IPS-15b (cell line): ENCODE data around the gene RHEBL1.

Experiments
- H3K27me3 ChIP-seq: one replicate; pipeline ENCODE4 v1.6.1; 2013; ENCODE audit warnings: low read length; ENCODE audit not compliant: control insufficient read depth, insufficient read depth
- H3K36me3 ChIP-seq: one replicate; pipeline ENCODE4 v1.6.1; 2013; ENCODE audit warnings: low read length; ENCODE audit not compliant: control insufficient read depth, insufficient read depth
- H3K4me1 ChIP-seq: one replicate; pipeline ENCODE4 v1.6.1; 2013; ENCODE audit warnings: mild to moderate bottlenecking, low read length; ENCODE audit not compliant: control insufficient read depth, insufficient read depth
- H3K4me3 ChIP-seq: one replicate; pipeline ENCODE4 v1.5.1; 2013; ENCODE audit warnings: low read depth, low read length
- H3K9ac ChIP-seq: one replicate; pipeline ENCODE4 v1.6.1; 2013; ENCODE audit warnings: low read depth, mild to moderate bottlenecking, low read length
- H3K9me3 ChIP-seq: one replicate; pipeline ENCODE4 v1.6.1; 2013; ENCODE audit warnings: mild to moderate bottlenecking, low read length; ENCODE audit not compliant: control insufficient read depth, insufficient read depth

The RHEBL1 gene

DNA sequence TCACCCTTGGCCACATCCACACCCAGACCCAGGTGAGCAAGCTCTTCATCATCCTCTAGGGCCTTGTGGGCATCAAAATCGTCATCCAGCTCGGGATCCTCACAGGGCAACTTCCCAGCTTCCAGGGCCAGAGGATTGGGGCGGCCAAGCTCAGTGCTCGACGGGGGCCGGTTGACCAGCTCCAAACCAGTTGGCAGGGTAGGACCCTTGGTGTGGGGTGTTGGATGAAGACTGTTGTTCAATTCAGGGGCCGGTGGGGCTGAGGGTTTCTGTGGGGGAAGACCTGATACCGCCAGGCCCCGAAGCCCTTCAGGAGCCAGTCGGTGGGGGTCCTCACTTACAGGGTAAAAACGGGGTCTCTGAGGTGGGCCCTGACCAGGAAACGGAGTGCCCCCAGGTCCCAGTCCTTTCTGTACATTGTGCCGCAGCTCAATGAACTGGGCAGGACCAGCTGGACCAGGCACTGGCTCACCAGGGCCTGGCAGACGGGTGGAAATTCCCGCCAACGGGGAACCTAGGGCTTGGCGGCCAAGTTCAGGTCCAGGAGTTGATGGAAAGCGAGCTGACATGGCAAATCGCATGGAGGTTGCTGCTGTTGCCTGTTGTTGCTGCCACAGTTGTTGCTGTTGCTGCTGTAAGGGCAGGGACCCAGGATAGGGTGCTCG is 31.4 kb downstream of the RHEBL1 start:
- Histone ChIP-seq H3K36me3 (peaks cover 75% of the 10 kb centered on the region), H3K27me3 (no peaks in the 10 kb centered on the region)

DNA sequence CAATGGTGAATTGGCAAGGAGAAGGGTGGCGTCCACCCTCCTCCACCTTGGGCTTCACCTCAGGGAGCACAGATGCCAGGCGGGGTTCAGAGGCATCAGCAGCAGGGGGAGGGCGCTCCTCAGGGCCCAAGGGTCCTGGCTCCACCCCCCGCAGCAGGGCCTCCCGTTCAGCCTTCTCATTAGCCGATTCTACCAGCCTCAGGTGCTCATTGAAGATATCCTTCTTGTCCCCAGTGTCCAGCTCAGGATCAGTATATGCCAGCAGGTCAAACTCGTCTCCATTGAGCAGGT is 31.9 kb downstream of the RHEBL1 start:
- Histone ChIP-seq H3K4me1 (no peaks in the 10 kb centered on the region), H3K9ac (no peak overlapping the region), H3K36me3 (peaks cover 75% of the 10 kb centered on the region), H3K27me3 (no peaks in the 10 kb centered on the region), H3K4me3 (no peak overlapping the region), H3K9me3 (no peaks in the 10 kb centered on the region)

More for the DNA sequence above, 31.4 kb downstream of the RHEBL1 start:
- Histone ChIP-seq H3K9ac (no peak overlapping the region), H3K4me3 (no peak overlapping the region), H3K4me1 (no peaks in the 10 kb centered on the region), H3K9me3 (no peaks in the 10 kb centered on the region)

DNA sequence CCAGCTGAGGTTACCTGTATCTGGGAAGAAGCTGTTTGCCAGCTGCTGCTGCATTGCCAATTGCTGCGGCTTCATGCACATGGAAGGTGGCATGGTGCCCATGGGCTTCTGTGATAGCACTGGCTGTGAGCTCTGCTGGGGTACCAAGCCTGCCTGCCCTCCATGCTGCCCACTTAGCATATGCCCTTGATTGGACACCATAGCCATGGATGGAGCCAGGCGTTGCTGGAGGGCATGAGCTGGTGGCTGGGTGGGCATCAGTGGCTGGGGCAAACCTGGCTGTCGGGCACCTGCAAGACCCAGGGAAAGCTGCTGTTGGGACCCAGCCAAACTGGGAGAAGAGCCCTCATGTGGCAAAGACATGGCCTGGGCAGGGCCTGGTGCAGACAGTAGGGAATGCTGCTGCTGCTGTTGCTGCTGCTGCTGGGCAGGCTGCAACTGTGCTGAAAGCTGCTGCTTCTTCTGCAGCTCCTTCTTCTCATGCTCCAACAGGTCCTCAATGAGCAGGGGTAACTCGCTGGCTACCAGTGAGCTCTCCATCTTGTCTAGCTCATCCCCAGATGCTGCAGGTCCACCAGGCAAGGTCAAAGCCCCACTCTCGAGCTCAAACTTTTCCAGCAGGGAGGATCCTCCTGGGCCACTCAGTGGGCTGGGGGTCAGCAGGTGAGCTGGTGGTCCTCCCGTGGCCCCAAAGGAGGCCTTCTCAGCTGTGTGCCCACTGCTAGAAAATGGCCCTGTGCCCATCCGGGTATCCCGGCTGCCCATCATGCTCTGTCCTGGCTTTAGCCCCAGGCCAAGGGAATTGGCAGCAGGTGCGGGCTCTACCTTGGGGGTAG is 32.5 kb downstream of the RHEBL1 start:
- Histone ChIP-seq H3K9ac (no peak overlapping the region), H3K9me3 (no peaks in the 10 kb centered on the region), H3K4me1 (no peaks in the 10 kb centered on the region), H3K27me3 (no peaks in the 10 kb centered on the region), H3K36me3 (peaks cover 75% of the 10 kb centered on the region), H3K4me3 (no peak overlapping the region)

DNA sequence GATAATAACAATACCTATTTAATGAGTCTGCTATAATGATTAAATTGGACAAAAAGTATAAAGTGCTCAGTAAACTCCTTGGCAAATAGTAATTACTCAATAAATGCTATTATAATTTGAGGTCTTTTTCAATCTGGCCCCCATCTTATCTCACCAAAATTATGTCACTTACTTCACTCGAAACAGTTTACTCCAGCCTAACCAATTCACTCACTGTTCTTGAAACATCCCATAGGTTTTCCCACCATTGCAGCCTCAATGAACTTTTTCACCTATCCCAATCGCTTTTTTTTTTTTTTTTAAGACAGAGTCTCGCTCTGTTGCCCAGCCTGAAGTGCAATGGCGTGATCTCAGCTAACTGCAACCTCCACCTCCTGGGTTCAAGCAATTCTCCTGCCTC is 33.8 kb downstream of the RHEBL1 start:
- peaks cover 75% of the 10 kb centered on the region for H3K36me3 ChIP-seq

DNA sequence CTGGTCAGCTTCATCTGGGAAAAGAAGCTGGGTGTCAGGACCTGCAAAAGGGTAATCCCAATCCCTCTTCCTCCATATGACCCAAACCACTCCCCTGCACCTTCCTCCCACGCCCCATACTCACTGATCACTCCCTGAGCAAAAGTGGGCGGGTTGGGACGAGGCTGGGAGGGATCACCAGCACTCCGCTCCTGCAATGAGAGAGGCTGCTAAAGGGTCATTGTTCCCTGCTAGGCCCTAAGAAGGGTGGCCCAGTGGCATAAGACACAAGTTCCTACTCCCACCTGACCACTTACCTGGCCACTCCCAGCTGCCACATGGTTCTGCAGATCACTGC is 35.5 kb downstream of the RHEBL1 start:
- H3K4me1 ChIP-seq = no peaks in the 10 kb centered on the region
- H3K36me3 ChIP-seq = peaks cover 73% of the 10 kb centered on the region
- H3K27me3 ChIP-seq = no peaks in the 10 kb centered on the region
- no peaks in the 10 kb centered on the region for H3K9me3 ChIP-seq
- H3K9ac ChIP-seq = no peak overlapping the region
- H3K4me3 ChIP-seq = no peak overlapping the region

More for the DNA sequence above, 33.8 kb downstream of the RHEBL1 start:
- no peak overlapping the region for H3K4me3 ChIP-seq
- H3K9me3 ChIP-seq = no peaks in the 10 kb centered on the region
- no peaks in the 10 kb centered on the region for H3K27me3 ChIP-seq
- no peak overlapping the region for H3K9ac ChIP-seq
- H3K4me1 ChIP-seq = no peaks in the 10 kb centered on the region

DNA sequence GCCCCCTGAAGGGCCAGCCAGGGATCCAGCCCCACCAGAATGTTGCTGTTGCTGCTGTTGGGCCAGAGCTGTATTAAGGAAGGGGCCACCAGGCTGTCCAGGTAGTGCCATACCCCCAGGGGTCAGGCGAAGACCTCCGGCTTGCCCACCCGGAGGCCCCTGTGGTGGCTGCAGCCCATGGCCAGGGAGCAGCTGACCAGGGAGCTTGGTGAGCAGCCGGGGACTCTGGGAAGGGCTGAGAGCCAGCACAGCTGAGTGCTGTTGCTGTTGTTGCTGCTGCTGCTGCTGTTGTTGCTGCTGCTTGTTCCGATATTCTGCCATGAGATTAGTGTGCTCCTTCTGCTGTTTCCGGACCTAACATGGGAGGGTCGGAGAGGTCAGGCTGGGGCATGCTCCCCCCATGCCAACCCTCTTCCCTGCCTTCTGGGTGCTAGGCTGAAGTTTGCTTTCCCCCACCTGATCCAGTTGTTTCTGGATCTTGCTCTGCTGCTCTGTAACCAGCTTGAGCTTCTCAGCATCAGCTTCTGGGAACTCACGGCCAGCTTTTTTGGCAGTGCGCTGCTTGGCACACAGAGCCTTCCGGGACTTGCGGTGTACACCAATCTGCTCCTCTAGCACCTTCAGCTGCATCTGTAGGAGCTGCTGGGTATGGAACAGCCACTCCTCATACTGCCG is 36.0 kb downstream of the RHEBL1 start:
- Histone ChIP-seq H3K4me1 (no peaks in the 10 kb centered on the region), H3K9ac (no peak overlapping the region), H3K36me3 (peaks cover 73% of the 10 kb centered on the region), H3K9me3 (no peaks in the 10 kb centered on the region), H3K4me3 (no peak overlapping the region), H3K27me3 (no peaks in the 10 kb centered on the region)

DNA sequence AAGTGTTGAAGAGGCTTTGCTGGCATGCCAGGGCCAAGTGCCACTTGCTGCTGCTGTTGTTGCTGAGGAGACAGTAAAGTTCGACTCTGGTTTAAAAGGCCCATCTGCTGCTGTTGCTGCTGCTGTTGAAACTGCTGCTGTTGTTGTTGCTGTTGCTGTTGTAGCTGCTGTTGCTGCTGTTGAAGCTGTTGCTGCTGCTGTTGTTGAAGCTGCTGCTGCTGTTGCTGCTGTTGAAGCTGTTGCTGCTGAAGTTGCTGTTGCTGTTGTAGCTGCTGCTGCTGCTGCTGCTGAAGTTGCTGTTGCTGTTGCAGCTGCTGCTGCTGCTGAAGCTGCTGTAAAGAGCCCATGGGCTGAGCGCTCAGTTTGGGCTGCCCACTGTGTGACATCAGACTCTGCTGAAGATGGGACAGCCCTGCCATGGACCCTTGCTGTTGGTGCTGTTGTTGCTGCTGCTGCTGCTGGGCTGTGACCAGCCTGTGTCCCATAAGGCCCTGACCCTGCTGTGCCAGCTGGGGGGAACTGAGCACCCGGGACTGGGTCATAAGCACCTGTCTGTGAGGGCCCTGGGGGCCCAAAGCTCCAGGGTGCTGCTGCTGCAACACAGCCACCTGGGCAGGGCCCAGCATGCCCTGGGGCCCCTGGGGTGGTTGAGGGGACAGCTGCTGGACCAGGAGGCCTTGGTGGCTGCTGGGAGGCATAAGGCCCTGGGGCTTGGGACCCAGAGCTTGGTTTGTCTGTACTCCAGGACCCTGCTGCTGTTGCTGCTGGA is 36.9 kb downstream of the RHEBL1 start:
- no peaks in the 10 kb centered on the region for H3K4me1 ChIP-seq
- peaks cover 72% of the 10 kb centered on the region for H3K36me3 ChIP-seq
- H3K27me3 ChIP-seq = no peaks in the 10 kb centered on the region
- H3K9ac ChIP-seq = no peak overlapping the region
- H3K4me3 ChIP-seq = no peak overlapping the region
- no peaks in the 10 kb centered on the region for H3K9me3 ChIP-seq

DNA sequence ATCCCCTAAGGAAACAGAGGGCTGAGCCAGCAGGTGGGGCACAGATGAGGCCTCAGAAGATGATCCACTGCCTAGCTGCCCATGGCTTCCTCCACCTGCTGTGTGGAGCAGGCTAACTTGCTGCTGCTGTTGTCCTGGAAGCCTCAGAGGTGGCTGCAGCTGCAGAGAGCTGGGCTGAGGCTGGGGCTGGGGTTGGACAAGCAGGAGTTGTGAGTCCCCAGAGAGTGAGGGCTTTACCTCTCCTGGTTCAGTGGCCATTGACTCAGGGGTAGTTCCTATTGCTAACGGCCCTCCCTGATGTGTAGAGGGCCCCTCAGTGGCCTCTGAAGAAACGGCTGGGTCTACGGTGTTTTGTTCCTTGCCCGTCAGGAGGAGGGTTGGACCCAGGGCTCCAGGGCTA is 37.5 kb downstream of the RHEBL1 start:
- Histone ChIP-seq H3K9me3 (no peaks in the 10 kb centered on the region), H3K36me3 (peaks cover 72% of the 10 kb centered on the region), H3K4me1 (no peaks in the 10 kb centered on the region), H3K27me3 (no peaks in the 10 kb centered on the region), H3K9ac (no peak overlapping the region), H3K4me3 (no peak overlapping the region)

DNA sequence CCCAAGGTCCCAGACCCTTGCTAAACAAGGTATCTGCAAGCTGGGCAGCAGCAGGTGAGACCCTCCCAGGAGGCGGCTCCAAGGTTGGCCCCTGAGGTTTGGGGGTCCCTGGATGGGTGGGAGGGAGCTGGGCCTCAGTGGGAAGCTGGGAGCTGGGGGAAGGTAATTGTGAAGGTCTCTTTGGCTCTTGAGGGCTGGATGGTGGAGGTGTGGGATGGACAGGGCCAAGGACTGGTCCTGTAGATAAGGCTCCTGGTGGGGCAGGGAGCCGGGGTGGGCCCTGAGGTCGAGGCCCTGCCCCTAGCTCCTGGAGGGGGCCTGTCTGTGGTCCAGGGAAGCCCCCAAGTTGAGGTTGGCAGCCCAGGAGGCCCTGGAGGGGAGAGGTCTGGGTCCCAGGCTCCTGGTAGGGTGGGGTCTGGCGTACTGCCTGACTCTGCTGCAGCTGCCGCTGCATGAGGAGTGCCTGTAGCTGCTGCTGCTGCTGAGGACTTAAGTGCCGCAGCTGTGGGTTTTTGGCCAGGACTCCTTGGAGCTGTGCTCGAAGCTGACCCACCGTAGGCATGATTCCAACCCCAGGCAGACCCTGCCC is 38.1 kb downstream of the RHEBL1 start:
- Histone ChIP-seq H3K9me3 (no peaks in the 10 kb centered on the region), H3K4me1 (no peaks in the 10 kb centered on the region), H3K4me3 (no peak overlapping the region), H3K27me3 (no peaks in the 10 kb centered on the region), H3K9ac (no peak overlapping the region), H3K36me3 (peaks cover 74% of the 10 kb centered on the region)

DNA sequence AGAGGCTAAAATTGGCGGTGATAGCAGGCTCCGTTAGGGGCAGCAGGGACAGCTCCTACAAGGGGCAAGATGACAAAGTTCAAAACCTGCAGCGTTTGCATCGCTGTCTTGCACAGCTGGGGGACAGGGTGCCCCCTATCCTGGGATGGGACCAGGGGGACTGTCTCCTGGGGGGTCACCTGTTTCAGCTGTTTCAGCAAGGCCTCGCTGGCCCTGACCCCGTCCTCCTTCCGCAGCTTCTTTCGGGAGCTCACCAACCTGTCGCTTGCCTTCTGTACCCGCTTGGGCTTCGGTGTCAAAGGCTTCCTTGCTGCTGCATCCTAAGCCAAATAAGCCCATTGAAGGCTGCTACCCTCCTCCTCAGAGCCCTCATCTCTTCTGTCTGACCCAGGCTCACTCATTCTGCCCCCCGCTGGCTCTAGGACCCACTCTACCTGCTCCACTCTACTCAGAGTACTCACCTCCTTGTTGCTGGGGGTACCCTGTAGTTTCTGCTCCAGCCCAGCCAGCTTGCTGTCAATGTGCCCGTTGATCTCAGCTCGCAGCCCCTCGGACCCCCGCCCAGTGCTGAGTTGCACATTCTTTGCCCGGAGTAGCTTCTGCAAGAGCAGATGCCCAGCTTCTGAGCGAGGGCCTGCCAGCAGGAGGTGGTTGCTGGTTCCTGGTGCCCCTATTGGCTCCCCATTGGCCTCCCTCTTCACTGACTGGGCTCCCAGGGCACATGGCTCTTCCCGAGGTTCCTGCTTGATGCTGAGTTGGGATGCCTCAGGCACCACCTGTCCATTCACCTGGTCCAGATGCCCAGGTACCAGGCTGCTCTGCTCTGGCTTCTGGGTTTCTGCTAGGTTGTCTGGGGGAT is 38.8 kb downstream of the RHEBL1 start:
- Histone ChIP-seq H3K4me3 (no peak overlapping the region), H3K36me3 (peaks cover 81% of the 10 kb centered on the region), H3K4me1 (no peaks in the 10 kb centered on the region), H3K27me3 (no peaks in the 10 kb centered on the region), H3K9me3 (no peaks in the 10 kb centered on the region), H3K9ac (no peak overlapping the region)

DNA sequence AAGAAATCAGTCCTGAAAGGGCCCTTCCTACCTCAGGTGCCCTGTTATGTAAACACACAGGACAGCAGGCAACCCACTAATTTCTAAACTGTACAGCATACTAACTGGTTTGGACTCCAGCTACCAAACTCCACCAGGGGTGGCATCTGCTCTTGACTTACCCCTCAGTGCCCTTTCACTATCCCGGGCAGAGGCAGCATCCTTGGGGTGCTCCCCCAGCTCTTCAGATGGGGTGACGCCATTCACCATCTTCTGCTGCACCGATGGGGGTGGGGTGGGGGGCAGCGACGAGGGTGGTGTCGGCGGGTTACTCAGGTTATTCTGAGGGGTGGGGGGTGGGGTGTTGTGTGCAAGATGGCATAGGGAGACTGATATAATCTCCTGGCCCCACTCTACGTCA is 39.7 kb downstream of the RHEBL1 start:
- no peaks in the 10 kb centered on the region for H3K4me1 ChIP-seq
- no peak overlapping the region for H3K4me3 ChIP-seq
- no peaks in the 10 kb centered on the region for H3K27me3 ChIP-seq
- H3K9me3 ChIP-seq = no peaks in the 10 kb centered on the region
- no peak overlapping the region for H3K9ac ChIP-seq
- H3K36me3 ChIP-seq = peaks cover 90% of the 10 kb centered on the region
